ENCODE data around the gene ITCH. TPM values are rescaled to one million over a fixed set of nuclear protein-coding genes. Genes with fewer than 3 reads are reported as not detected.

Gene ITCH
- total RNA-seq, 1 experiment from 2014 or later, result 63.9 TPM

- BruUV-seq (replicated peaks), result no TSS peak
- no peak for ATAC-seq
Measured at GRCh38 chr20:34385464-34385863, 22.4 kb downstream of the ITCH start.

GRCh38 chr20:34388000-34388399 is 24.9 kb downstream of the ITCH start:
- ATAC-seq (no peak), DNase-seq (ENCODE audit: low read depth, low spot score) (no peak)
- in situ Hi-C loops (cut with HindIII; ENCODE audit: low pct_unique_long_range_greater_than_20kb, low sequenced_read_pairs), result no loop called here

More at GRCh38 chr20:34385464-34385863, 22.4 kb downstream of the ITCH start:
- peaks cover 2% of the 10 kb centered on the region; the same call in 1 of the 2 replicates for H3K36me3 ChIP-seq (ENCODE audit: control insufficient read depth, insufficient read depth, low read length)
- no peaks in the 10 kb centered on the region for H3K9me3 ChIP-seq (ENCODE audit: control insufficient read depth, insufficient read depth, low read depth, low read length)
- no peaks in the 10 kb centered on the region for H3K27me3 ChIP-seq (ENCODE audit: control insufficient read depth, insufficient read depth, low read length)
- no peak for DNase-seq (ENCODE audit: low read depth, low spot score)
- in situ Hi-C loops (cut with HindIII; ENCODE audit: low pct_unique_long_range_greater_than_20kb, low sequenced_read_pairs) (no loop called here), intact Hi-C loops (cut with micrococcal nuclease; ENCODE audit: unreplicated experiment) (no loop called here)
- H3K4me3 ChIP-seq (ENCODE audit: low read depth in 2 of 2, low read length in 2 of 2), result no peak overlapping the region
- TF ChIP-seq SIN3A (IDR thresholded peaks at IDR 0.05; ENCODE audit: borderline replicate concordance, insufficient read depth, low read depth, low read length), result no peak
- no peak for TF ChIP-seq REST (IDR thresholded peaks at IDR 0.05; ENCODE audit: insufficient read depth in 1 of 2, low read depth in 2 of 2, low read length in 1 of 2)
- TF ChIP-seq POLR2AphosphoS5 (IDR thresholded peaks at IDR 0.05; ENCODE audit: low read depth, low read length), result no peak
- TF ChIP-seq TCF7L2 (IDR thresholded peaks at IDR 0.05; ENCODE audit: low read depth, low read length), result no peak
- no peak for TF ChIP-seq CTCF (IDR thresholded peaks at IDR 0.05)
- H3K27ac ChIP-seq (ENCODE audit: low read length), result peak overlapping the region; percentile 65; the same call in 1 of the 2 replicates
- POLR2A ChIA-PET, result no interaction called here
- peaks cover 44% of the 10 kb centered on the region for H3K4me1 ChIP-seq (ENCODE audit: control insufficient read depth, insufficient read depth, low read length)
- CTCF ChIA-PET, result no interaction called here

More at GRCh38 chr20:34388000-34388399, 24.9 kb downstream of the ITCH start:
- peak overlapping the region; percentile 67 for H3K27ac ChIP-seq (ENCODE audit: low read length)
- POLR2A ChIA-PET, result interaction anchor here (0.6 kb wide), 4 partner anchors 11 to 129 kb away, joined by 3 to 6 read pairs (median 3); no protein-coding TSS in a partner anchor
- TF ChIP-seq CTCF (IDR thresholded peaks at IDR 0.05), result no peak
- no peak for TF ChIP-seq POLR2AphosphoS5 (IDR thresholded peaks at IDR 0.05; ENCODE audit: low read depth, low read length)
- no peaks in the 10 kb centered on the region for H3K9me3 ChIP-seq (ENCODE audit: control insufficient read depth, insufficient read depth, low read depth, low read length)
- H3K4me3 ChIP-seq (ENCODE audit: low read depth in 2 of 2, low read length in 2 of 2), result no peak overlapping the region
- CTCF ChIA-PET, result interaction anchor here (0.6 to 0.8 kb wide), 2 partner anchors 15 to 76 kb away, joined by 4 read pairs; no protein-coding TSS in a partner anchor
- intact Hi-C loops (cut with micrococcal nuclease; ENCODE audit: unreplicated experiment), result no loop called here
- H3K27me3 ChIP-seq (ENCODE audit: control insufficient read depth, insufficient read depth, low read length), result no peaks in the 10 kb centered on the region
- H3K4me1 ChIP-seq (ENCODE audit: control insufficient read depth, insufficient read depth, low read length), result peaks cover 61% of the 10 kb centered on the region
- peaks cover 4% of the 10 kb centered on the region; the same call in 1 of the 2 replicates for H3K36me3 ChIP-seq (ENCODE audit: control insufficient read depth, insufficient read depth, low read length)
- BruUV-seq (replicated peaks), result no TSS peak
